ENCODE results near the gene CHCHD6. TPM values are rescaled to one million over a fixed set of nuclear protein-coding genes. Genes with fewer than 3 reads are reported as not detected.

Gene CHCHD6
- total RNA-seq, 1 experiment from 2014 or later: 47.7 TPM

- no peaks in the 10 kb centered on the region for H3K36me3 ChIP-seq (ENCODE audit: low read depth)
- POLR2A ChIA-PET (ENCODE audit: unreplicated experiment): no interaction called here
- CTCF ChIA-PET: no interaction called here
Observed at GRCh38 chr3:126983276-126983652, 279.2 kb downstream of the CHCHD6 start.

GRCh38 chr3:126983653-126984390, 279.8 kb downstream of the CHCHD6 start:
- H3K9me2 ChIP-seq (ENCODE audit: insufficient read depth): no peaks in the 10 kb centered on the region
- H3K4me1 ChIP-seq (replicated peaks; ENCODE audit: insufficient read depth): peaks cover 19% of the 10 kb centered on the region
- peaks cover 47% of the 10 kb centered on the region for H3K79me2 ChIP-seq (ENCODE audit: low read depth)
- ChIA-PET POLR2A (ENCODE audit: unreplicated experiment) (no interaction called here), CTCF (interaction anchor here (0.6 kb wide), 1 partner anchor 237 kb away, joined by 3 read pairs; no protein-coding TSS in a partner anchor)
- peak overlapping the region; percentile 72; the same call in 1 of the 2 replicates for H2AFZ ChIP-seq
- H3K4me3 ChIP-seq: peak overlapping the region; percentile 83
- H3K4me2 ChIP-seq: peak overlapping the region; percentile 83
- H3K9me3 ChIP-seq (ENCODE audit: insufficient read depth, low read depth): no peaks in the 10 kb centered on the region
- peak in 1 of 2 experiments; percentile 66 for DNase-seq
- peaks cover 45% of the 10 kb centered on the region for H4K20me1 ChIP-seq (ENCODE audit: insufficient read depth)
- no TSS peak for BruUV-seq (replicated peaks)
- H3K27ac ChIP-seq: no peak overlapping the region
- H3K36me3 ChIP-seq (ENCODE audit: low read depth): no peaks in the 10 kb centered on the region
- intact Hi-C loops (cut with micrococcal nuclease; ENCODE audit: unreplicated experiment): loop anchor here (2.0 to 10.0 kb wide), 6 partner anchors 191 to 561 kb away; partner anchors contain the start of gene ZXDC
- peaks cover 8% of the 10 kb centered on the region for H3F3A ChIP-seq (ENCODE audit: insufficient read depth, low read depth)
- no peak for TF ChIP-seq EZH2 (IDR thresholded peaks at IDR 0.05; ENCODE audit: low read depth)
- TF ChIP-seq CTCF (conservative IDR thresholded peaks at IDR 0.05): no peak
- H3K27me3 ChIP-seq (ENCODE audit: insufficient read depth, low read depth): no peaks in the 10 kb centered on the region

More at GRCh38 chr3:126983276-126983652, 279.2 kb downstream of the CHCHD6 start:
- peaks cover 41% of the 10 kb centered on the region for H4K20me1 ChIP-seq (ENCODE audit: insufficient read depth)
- intact Hi-C loops (cut with micrococcal nuclease; ENCODE audit: unreplicated experiment): loop anchor here (5.0 to 10.0 kb wide), 4 partner anchors 192 to 506 kb away; partner anchors contain the start of gene ZXDC
- BruUV-seq (replicated peaks): no TSS peak
- H2AFZ ChIP-seq: no peak overlapping the region
- H3K4me2 ChIP-seq: peak overlapping the region; percentile 83; the same call in 1 of the 2 replicates
- no peaks in the 10 kb centered on the region for H3K27me3 ChIP-seq (ENCODE audit: insufficient read depth, low read depth)
- H3K9me3 ChIP-seq (ENCODE audit: insufficient read depth, low read depth): no peaks in the 10 kb centered on the region
- H3K4me1 ChIP-seq (replicated peaks; ENCODE audit: insufficient read depth): peaks cover 20% of the 10 kb centered on the region
- H3K9me2 ChIP-seq (ENCODE audit: insufficient read depth): no peaks in the 10 kb centered on the region
- H3K79me2 ChIP-seq (ENCODE audit: low read depth): peaks cover 46% of the 10 kb centered on the region
- H3K27ac ChIP-seq: no peak overlapping the region
- no peak for DNase-seq
- H3F3A ChIP-seq (ENCODE audit: insufficient read depth, low read depth): peaks cover 8% of the 10 kb centered on the region
- peak overlapping the region; percentile 83; the same call in 1 of the 2 replicates for H3K4me3 ChIP-seq
- no peak for TF ChIP-seq CTCF (conservative IDR thresholded peaks at IDR 0.05)
- no peak for TF ChIP-seq EZH2 (IDR thresholded peaks at IDR 0.05; ENCODE audit: low read depth)

- peaks cover 4% of the 10 kb centered on the region for H3F3A ChIP-seq (ENCODE audit: insufficient read depth, low read depth)
- CTCF ChIA-PET: interaction anchor here (0.6 kb wide), 1 partner anchor 238 kb away, joined by 3 read pairs; no protein-coding TSS in a partner anchor
- intact Hi-C loops (cut with micrococcal nuclease; ENCODE audit: unreplicated experiment): loop anchor here (2.0 to 10.0 kb wide), 6 partner anchors 190 to 560 kb away; partner anchors contain the start of gene ZXDC
- H3K36me3 ChIP-seq (ENCODE audit: low read depth): no peaks in the 10 kb centered on the region; the same call in 1 of the 2 replicates
- no peak for DNase-seq
- POLR2A ChIA-PET (ENCODE audit: unreplicated experiment): no interaction called here
- no peaks in the 10 kb centered on the region for H3K9me3 ChIP-seq (ENCODE audit: insufficient read depth, low read depth)
- peaks cover 12% of the 10 kb centered on the region; the same call in 1 of the 2 replicates for H3K4me1 ChIP-seq (replicated peaks; ENCODE audit: insufficient read depth)
- H3K27me3 ChIP-seq (ENCODE audit: insufficient read depth, low read depth): no peaks in the 10 kb centered on the region
- no peaks in the 10 kb centered on the region for H3K9me2 ChIP-seq (ENCODE audit: insufficient read depth)
- TF ChIP-seq CTCF (conservative IDR thresholded peaks at IDR 0.05): no peak
- no peak for TF ChIP-seq EZH2 (IDR thresholded peaks at IDR 0.05; ENCODE audit: low read depth)
- no peak overlapping the region for H3K27ac ChIP-seq
- no peak overlapping the region for H2AFZ ChIP-seq
- peak overlapping the region; percentile 83 for H3K4me3 ChIP-seq
- H3K4me2 ChIP-seq: peak overlapping the region; percentile 83
- TSS peak; percentile 26 for BruUV-seq (replicated peaks)
- peaks cover 52% of the 10 kb centered on the region for H4K20me1 ChIP-seq (ENCODE audit: insufficient read depth)
- peaks cover 47% of the 10 kb centered on the region for H3K79me2 ChIP-seq (ENCODE audit: low read depth)
Observed at GRCh38 chr3:126984391-126985131, 280.5 kb downstream of the CHCHD6 start.

Measured in PC-9 (cell line).